PC-9 (cell line): ENCODE data around the gene VSIG10. TPM values are rescaled to one million over a fixed set of nuclear protein-coding genes. Genes with fewer than 3 reads are reported as not detected.

Experiments used
- BruUV-seq: library from RNA; stranded (reverse); fragments of 400-500 nt; replicated peaks from 2 replicates; lab custom pipeline; 2021; lab: Mats Ljungman, UMichigan
- CTCF ChIA-PET: fragments of 300-600 bp; sonication (Branson Sonifier 250); formaldehyde crosslinking; loops from one replicate; lab custom pipeline; 2022; ENCODE audit warnings: antibody characterized with exemption; lab: Charles Lee
- POLR2A ChIA-PET: fragments of 300-600 bp; sonication (Branson Sonifier 250); formaldehyde crosslinking; loops from one replicate; lab custom pipeline; 2022; ENCODE audit warnings: antibody characterized with exemption; ENCODE audit not compliant: unreplicated experiment; lab: Charles Lee
- DNase-seq, 2 experiments: peaks; one replicate each; pipeline versions ENCODE4 v3.0.0 to v3.0.0-alpha.2; 2015 to 2022; ENCODE audit warnings: mixed read lengths in 1 of 2
- H2AFZ ChIP-seq: fragments of 200-600 bp; sonication (generic); 2 replicates; pipeline ENCODE4 v1.8.1; 2017; ENCODE audit warnings: antibody characterized with exemption
- H3F3A ChIP-seq: fragments of 200-600 bp; sonication (generic); 2 replicates; pipeline ENCODE4 v1.8.1; 2017; ENCODE audit warnings: antibody characterized with exemption, mild to moderate bottlenecking, low read depth; ENCODE audit not compliant: insufficient read depth
- H3K27ac ChIP-seq: fragments of 200-600 bp; sonication (generic); 2 replicates; pipeline ENCODE4 v1.6.1; 2016; ENCODE audit warnings: mixed run types
- H3K27me3 ChIP-seq: fragments of 200-600 bp; sonication (generic); 2 replicates; pipeline ENCODE4 v1.6.1; 2016; ENCODE audit warnings: low read depth, mixed run types; ENCODE audit not compliant: insufficient read depth
- H3K36me3 ChIP-seq: fragments of 200-600 bp; sonication (generic); 2 replicates; pipeline ENCODE4 v1.6.1; 2016; ENCODE audit warnings: low read depth, mixed run types
- H3K4me1 ChIP-seq: fragments of 200-600 bp; sonication (generic); replicated peaks from 2 replicates; pipeline ENCODE4 v1.6.1; 2016; ENCODE audit warnings: mixed run types; ENCODE audit not compliant: insufficient read depth
- H3K4me2 ChIP-seq: fragments of 200-600 bp; sonication (generic); 2 replicates; pipeline ENCODE4 v1.6.1; 2017; ENCODE audit warnings: mixed run types
- H3K4me3 ChIP-seq: fragments of 200-600 bp; sonication (generic); 2 replicates; pipeline ENCODE4 v1.6.1; 2016; ENCODE audit warnings: mixed run types
- H3K79me2 ChIP-seq: fragments of 200-600 bp; sonication (generic); 2 replicates; pipeline ENCODE4 v1.6.1; 2017; ENCODE audit warnings: low read depth, mixed run types
- H3K9me2 ChIP-seq: fragments of 200-600 bp; sonication (generic); 2 replicates; pipeline ENCODE4 v1.8.1; 2017; ENCODE audit warnings: mild to moderate bottlenecking; ENCODE audit not compliant: insufficient read depth
- H3K9me3 ChIP-seq: fragments of 200-600 bp; sonication (generic); 2 replicates; pipeline ENCODE4 v1.8.1; 2016; ENCODE audit warnings: low read depth; ENCODE audit not compliant: insufficient read depth
- H4K20me1 ChIP-seq: fragments of 200-600 bp; sonication (generic); 2 replicates; pipeline ENCODE4 v1.8.1; 2017; ENCODE audit not compliant: insufficient read depth
- EZH2 ChIP-seq: fragments of 200-600 bp; sonication (generic); IDR thresholded peaks from 2 replicates; pipeline ENCODE4 v1.8.0; 2017; ENCODE audit warnings: antibody characterized with exemption, low read depth
- intact Hi-C: fragments of 100-400 bp; cut with micrococcal nuclease; formaldehyde crosslinking; loops from one replicate; pipeline ENCODE4 v1.10.0; 2022; ENCODE audit not compliant: unreplicated experiment
- total RNA-seq: library from RNA; stranded (reverse); gene quantifications from 2 replicates; pipeline ENCODE4 v1.2.3, GENCODE V29; 2021
- TF ChIP-seq, protein P1 (sequence below): fragments of 200-600 bp; sonication (generic); conservative IDR thresholded peaks from 2 replicates; pipeline ENCODE4 v1.6.1; 2017; ENCODE audit warnings: mixed run types, antibody characterized with exemption, mild to moderate bottlenecking, moderate library complexity

Gene VSIG10
- total RNA-seq, 1 experiment from 2014 or later = 45.7 TPM

DNA sequence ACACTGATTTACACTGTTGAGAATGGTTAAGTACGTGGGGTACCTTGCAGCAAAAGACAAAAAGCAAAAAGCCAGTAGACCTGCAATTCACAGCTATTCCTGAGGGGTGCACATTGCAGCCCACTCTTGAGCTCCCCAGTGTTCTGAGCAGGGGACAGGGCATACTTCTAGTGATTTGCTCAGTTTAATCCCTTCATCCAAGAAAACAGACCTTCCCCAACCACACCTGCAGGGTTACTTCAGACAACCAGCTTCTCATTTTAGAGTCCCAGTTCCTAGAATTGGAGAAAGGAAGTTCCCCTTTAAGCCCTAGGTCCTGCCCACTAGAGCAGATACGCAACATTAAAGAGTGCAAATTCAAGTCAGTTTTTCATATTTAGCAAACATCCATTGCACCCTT, 39.2 kb downstream of the VSIG10 start:
- POLR2A ChIA-PET = interaction anchor here (0.6 kb wide), 3 partner anchors 19 to 1850 kb away, joined by 3 to 14 read pairs (median 5); no protein-coding TSS in a partner anchor
- intact Hi-C loops = no loop called here

DNA sequence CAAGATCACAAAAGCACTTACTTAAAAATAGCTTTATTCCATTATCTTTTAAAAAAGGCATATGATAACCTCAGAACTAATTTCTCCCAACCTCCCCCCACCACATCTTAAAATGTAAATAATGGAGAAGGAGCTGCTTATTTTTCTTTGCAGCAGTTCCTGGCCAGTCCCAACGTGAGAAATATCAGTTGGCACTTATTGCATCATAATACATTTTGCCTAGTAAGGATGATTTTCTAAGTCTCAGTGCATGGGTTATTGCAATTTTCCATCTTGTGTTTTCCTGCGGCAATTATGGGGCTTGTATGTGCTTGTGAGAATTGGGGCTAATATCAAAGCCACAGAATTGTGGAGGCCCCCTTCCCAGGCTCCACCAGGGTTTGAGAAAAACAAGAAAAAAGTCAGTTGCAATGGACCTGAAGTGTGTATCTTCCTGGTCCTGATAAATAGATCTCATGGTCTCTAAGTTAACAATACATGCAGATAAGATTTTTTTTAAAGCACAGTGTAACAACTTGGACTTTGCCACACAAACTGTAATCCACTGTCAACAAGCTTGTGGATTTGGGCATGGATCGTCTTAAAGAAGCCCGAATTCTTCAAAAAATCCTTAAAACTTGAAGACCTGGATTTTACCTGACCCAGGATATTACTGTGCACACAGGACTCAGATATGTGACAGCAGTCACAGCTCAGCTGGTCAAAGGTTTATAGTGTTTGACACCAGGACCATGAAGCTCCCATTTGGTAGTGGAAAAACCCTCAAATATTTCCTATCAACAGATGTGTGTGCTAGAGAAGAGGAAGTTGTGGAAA, 40.0 kb downstream of the VSIG10 start:
- Histone ChIP-seq H3K4me1 (peaks cover 34% of the 10 kb centered on the region), H3K9me3 (no peaks in the 10 kb centered on the region), H3K4me2 (peak overlapping the region; percentile 98), H3K4me3 (peak overlapping the region; percentile 79), H3K79me2 (peaks cover 35% of the 10 kb centered on the region), H3K27ac (peak overlapping the region; percentile 94), H3F3A (peaks cover 26% of the 10 kb centered on the region), H3K9me2 (no peaks in the 10 kb centered on the region), H4K20me1 (no peaks in the 10 kb centered on the region), H3K36me3 (no peaks in the 10 kb centered on the region), H2AFZ (no peak overlapping the region), H3K27me3 (no peaks in the 10 kb centered on the region)
- BruUV-seq = no TSS peak
- ChIA-PET POLR2A (interaction anchor here (0.6 kb wide), 1 partner anchor 1851 kb away, joined by 14 read pairs; no protein-coding TSS in a partner anchor), CTCF (interaction anchor here (1.2 kb wide), 1 partner anchor 11 kb away, joined by 8 read pairs; no protein-coding TSS in a partner anchor)
- TF ChIP-seq EZH2 = no peak
- TF ChIP-seq, protein P1, sequence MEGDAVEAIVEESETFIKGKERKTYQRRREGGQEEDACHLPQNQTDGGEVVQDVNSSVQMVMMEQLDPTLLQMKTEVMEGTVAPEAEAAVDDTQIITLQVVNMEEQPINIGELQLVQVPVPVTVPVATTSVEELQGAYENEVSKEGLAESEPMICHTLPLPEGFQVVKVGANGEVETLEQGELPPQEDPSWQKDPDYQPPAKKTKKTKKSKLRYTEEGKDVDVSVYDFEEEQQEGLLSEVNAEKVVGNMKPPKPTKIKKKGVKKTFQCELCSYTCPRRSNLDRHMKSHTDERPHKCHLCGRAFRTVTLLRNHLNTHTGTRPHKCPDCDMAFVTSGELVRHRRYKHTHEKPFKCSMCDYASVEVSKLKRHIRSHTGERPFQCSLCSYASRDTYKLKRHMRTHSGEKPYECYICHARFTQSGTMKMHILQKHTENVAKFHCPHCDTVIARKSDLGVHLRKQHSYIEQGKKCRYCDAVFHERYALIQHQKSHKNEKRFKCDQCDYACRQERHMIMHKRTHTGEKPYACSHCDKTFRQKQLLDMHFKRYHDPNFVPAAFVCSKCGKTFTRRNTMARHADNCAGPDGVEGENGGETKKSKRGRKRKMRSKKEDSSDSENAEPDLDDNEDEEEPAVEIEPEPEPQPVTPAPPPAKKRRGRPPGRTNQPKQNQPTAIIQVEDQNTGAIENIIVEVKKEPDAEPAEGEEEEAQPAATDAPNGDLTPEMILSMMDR = no peak
- intact Hi-C loops = loop anchor here (2.0 kb wide), 2 partner anchors 47 to 73 kb away; partner anchors contain the start of genes PEBP1 and RFC5
- peak in 1 of 2 experiments; percentile 52 for DNase-seq

More for the DNA sequence above, 39.2 kb downstream of the VSIG10 start:
- Histone ChIP-seq H3F3A (peaks cover 22% of the 10 kb centered on the region), H3K4me3 (no peak overlapping the region), H3K4me1 (peaks cover 27% of the 10 kb centered on the region), H3K79me2 (peaks cover 30% of the 10 kb centered on the region), H3K36me3 (no peaks in the 10 kb centered on the region), H2AFZ (no peak overlapping the region), H3K27me3 (no peaks in the 10 kb centered on the region), H3K9me2 (no peaks in the 10 kb centered on the region), H4K20me1 (no peaks in the 10 kb centered on the region), H3K4me2 (no peak overlapping the region; the same call in 1 of the 2 replicates), H3K27ac (peak overlapping the region; percentile 94; the same call in 1 of the 2 replicates), H3K9me3 (no peaks in the 10 kb centered on the region)
- TF ChIP-seq, protein P1 = no peak
- TF ChIP-seq EZH2 = no peak
- BruUV-seq = no TSS peak
- CTCF ChIA-PET = no interaction called here
- no peak for DNase-seq
